Measurements from ENCODE around the gene PTPRO. TPM values are rescaled to one million over a fixed set of nuclear protein-coding genes. Genes with fewer than 3 reads are reported as not detected.

PTPRO gene
- total RNA-seq, 1 donor from 2014 or later: not detected

- no peak for DNase-seq (ENCODE audit: low read depth, low spot score)
These were observed 122.2 kb downstream of the PTPRO start for GRCh38 chr12:15444523-15444922.

GRCh38 chr12:15446807-15447206 lies 124.5 kb downstream of the PTPRO start:
- DNase-seq (ENCODE audit: low read depth, low spot score): no peak

GRCh38 chr12:15453613-15454012 lies 131.3 kb downstream of the PTPRO start:
- DNase-seq (ENCODE audit: low read depth, low spot score): no peak

- DNase-seq (ENCODE audit: low read depth, low spot score): no peak
These were observed 135.7 kb downstream of the PTPRO start for GRCh38 chr12:15458008-15458407.

- DNase-seq (ENCODE audit: low read depth, low spot score): no peak
These were observed 146.6 kb downstream of the PTPRO start for GRCh38 chr12:15468911-15469310.

GRCh38 chr12:15469356-15469755 lies 147.0 kb downstream of the PTPRO start:
- no peak for DNase-seq (ENCODE audit: low read depth, low spot score)

GRCh38 chr12:15472036-15472435 lies 149.7 kb downstream of the PTPRO start:
- DNase-seq (ENCODE audit: low read depth, low spot score): no peak

- DNase-seq (ENCODE audit: low read depth, low spot score): no peak
These were observed 152.5 kb downstream of the PTPRO start for GRCh38 chr12:15474766-15475165.

GRCh38 chr12:15477761-15478160 lies 155.5 kb downstream of the PTPRO start:
- DNase-seq (ENCODE audit: low read depth, low spot score): no peak

- no peak for DNase-seq (ENCODE audit: low read depth, low spot score)
These were observed 159.5 kb downstream of the PTPRO start for GRCh38 chr12:15481846-15482245.

GRCh38 chr12:15485466-15485865 lies 163.2 kb downstream of the PTPRO start:
- no peak for DNase-seq (ENCODE audit: low read depth, low spot score)

GRCh38 chr12:15486859-15487258 lies 164.6 kb downstream of the PTPRO start:
- no peak for DNase-seq (ENCODE audit: low read depth, low spot score)

- no peak for DNase-seq (ENCODE audit: low read depth, low spot score)
These were observed 166.2 kb downstream of the PTPRO start for GRCh38 chr12:15488481-15488880.

GRCh38 chr12:15494329-15495046 lies 172.2 kb downstream of the PTPRO start:
- DNase-seq (ENCODE audit: low read depth, low spot score): no peak

GRCh38 chr12:15495746-15496145 lies 173.4 kb downstream of the PTPRO start:
- DNase-seq (ENCODE audit: low read depth, low spot score): no peak

- DNase-seq (ENCODE audit: low read depth, low spot score): no peak
These were observed 174.4 kb downstream of the PTPRO start for GRCh38 chr12:15496738-15497137.

- no peak for DNase-seq (ENCODE audit: low read depth, low spot score)
These were observed 175.5 kb downstream of the PTPRO start for GRCh38 chr12:15497671-15498292.

- no peak for DNase-seq (ENCODE audit: low read depth, low spot score)
These were observed 179.9 kb downstream of the PTPRO start for GRCh38 chr12:15502211-15502610.

- DNase-seq (ENCODE audit: low read depth, low spot score): no peak
These were observed 183.3 kb downstream of the PTPRO start for GRCh38 chr12:15505616-15506015.

GRCh38 chr12:15515010-15515409 lies 192.7 kb downstream of the PTPRO start:
- no peak for DNase-seq (ENCODE audit: low read depth, low spot score)

GRCh38 chr12:15520083-15520482 lies 197.8 kb downstream of the PTPRO start:
- DNase-seq (ENCODE audit: low read depth, low spot score): no peak

- no peak for DNase-seq (ENCODE audit: low read depth, low spot score)
These were observed 198.5 kb downstream of the PTPRO start for GRCh38 chr12:15520844-15521243.

GRCh38 chr12:15522574-15523187 lies 200.4 kb downstream of the PTPRO start:
- DNase-seq (ENCODE audit: low read depth, low spot score): no peak
